Measurements from ENCODE around the gene GH1.

GH1 gene

GRCh38 chr17:63955232-63955631 is 36.6 kb upstream of the GH1 start:
- Histone ChIP-seq H3K9ac (ENCODE audit: low read length in 2 of 2) (no peak overlapping the region), H3K27me3 (ENCODE audit: control insufficient read depth in 1 of 2, insufficient read depth in 2 of 2, low read length in 2 of 2) (no peaks in the 10 kb centered on the region), H3K4me3 (ENCODE audit: low read length in 2 of 2) (no peak overlapping the region), H3K36me3 (ENCODE audit: control insufficient read depth in 2 of 2, insufficient read depth in 2 of 2, low read length in 2 of 2) (no peaks in the 10 kb centered on the region), H3K27ac (ENCODE audit: low read length) (no peak overlapping the region), H3K4me1 (ENCODE audit: control insufficient read depth, insufficient read depth, low read length) (no peaks in the 10 kb centered on the region), H3K9me3 (ENCODE audit: control insufficient read depth in 2 of 2, low read length in 2 of 2) (no peaks in the 10 kb centered on the region)

GRCh38 chr17:63954402-63955063 is 35.9 kb upstream of the GH1 start:
- Histone ChIP-seq H3K27me3 (ENCODE audit: control insufficient read depth in 1 of 2, insufficient read depth in 2 of 2, low read length in 2 of 2) (peaks cover 0 to under 1% of the 10 kb centered on the region in 2 donors), H3K4me1 (ENCODE audit: control insufficient read depth, insufficient read depth, low read length) (no peaks in the 10 kb centered on the region), H3K4me3 (ENCODE audit: low read length in 2 of 2) (no peak overlapping the region), H3K9me3 (ENCODE audit: control insufficient read depth in 2 of 2, low read length in 2 of 2) (no peaks in the 10 kb centered on the region), H3K27ac (ENCODE audit: low read length) (no peak overlapping the region), H3K36me3 (ENCODE audit: control insufficient read depth in 2 of 2, insufficient read depth in 2 of 2, low read length in 2 of 2) (no peaks in the 10 kb centered on the region), H3K9ac (ENCODE audit: low read length in 2 of 2) (no peak overlapping the region)

DNA sequence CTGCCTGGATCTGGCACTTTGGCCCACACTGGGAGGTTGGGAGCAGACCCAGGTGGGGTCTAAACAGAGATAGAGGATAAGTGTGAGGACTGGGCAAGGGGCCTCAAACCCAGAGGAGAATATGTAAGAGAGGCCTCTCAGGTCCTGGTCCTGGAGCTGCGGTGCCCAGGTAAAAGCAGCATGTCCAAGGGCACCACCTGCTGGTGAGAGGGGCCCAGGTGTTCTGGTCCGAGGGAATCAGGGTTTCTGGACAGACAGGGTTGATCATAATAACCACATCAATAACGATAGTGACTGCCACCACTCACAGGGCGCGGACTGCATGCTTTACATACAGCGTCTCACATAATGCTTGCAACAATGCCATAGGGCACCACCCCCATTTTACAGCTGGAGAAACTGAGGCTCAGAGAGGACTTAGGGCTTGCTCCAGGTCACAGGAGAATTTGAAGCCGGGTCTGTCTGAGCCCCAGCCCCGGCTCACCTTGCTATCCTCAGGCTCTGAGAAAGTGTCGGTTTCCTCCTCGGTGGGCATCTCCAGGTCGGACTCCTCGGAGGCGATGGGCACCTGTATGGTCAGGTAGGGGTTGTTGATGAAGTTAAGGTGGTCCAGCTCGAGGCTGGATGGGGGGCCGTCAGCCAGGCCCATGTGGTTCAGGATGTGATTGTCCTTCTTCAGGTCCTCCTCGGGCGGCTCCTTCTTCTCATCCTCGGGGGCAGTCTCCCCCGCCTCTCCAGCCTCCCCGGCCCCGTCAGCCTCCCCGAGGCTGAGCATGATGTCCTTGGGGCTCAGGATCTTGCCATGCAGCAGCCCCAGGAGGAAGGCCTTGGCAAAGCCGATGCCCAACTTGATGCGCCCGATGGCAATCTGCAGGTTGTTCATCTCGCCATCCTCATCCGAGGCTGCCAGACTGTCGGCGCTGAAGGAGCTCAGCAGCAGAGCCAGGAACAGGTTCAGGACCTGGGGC is 32.6 kb upstream of the GH1 start:
- Histone ChIP-seq H3K4me3 (ENCODE audit: low read length in 2 of 2) (no peak overlapping the region), H3K9ac (ENCODE audit: low read length in 2 of 2) (no peak overlapping the region), H3K4me1 (ENCODE audit: control insufficient read depth, insufficient read depth, low read length) (no peaks in the 10 kb centered on the region), H3K9me3 (ENCODE audit: control insufficient read depth in 2 of 2, low read length in 2 of 2) (no peaks in the 10 kb centered on the region), H3K27ac (ENCODE audit: low read length) (no peak overlapping the region), H3K36me3 (ENCODE audit: control insufficient read depth in 2 of 2, insufficient read depth in 2 of 2, low read length in 2 of 2) (no peaks in the 10 kb centered on the region), H3K27me3 (ENCODE audit: control insufficient read depth in 1 of 2, insufficient read depth in 2 of 2, low read length in 2 of 2) (peaks cover 3 to 7% of the 10 kb centered on the region in 2 donors)

DNA sequence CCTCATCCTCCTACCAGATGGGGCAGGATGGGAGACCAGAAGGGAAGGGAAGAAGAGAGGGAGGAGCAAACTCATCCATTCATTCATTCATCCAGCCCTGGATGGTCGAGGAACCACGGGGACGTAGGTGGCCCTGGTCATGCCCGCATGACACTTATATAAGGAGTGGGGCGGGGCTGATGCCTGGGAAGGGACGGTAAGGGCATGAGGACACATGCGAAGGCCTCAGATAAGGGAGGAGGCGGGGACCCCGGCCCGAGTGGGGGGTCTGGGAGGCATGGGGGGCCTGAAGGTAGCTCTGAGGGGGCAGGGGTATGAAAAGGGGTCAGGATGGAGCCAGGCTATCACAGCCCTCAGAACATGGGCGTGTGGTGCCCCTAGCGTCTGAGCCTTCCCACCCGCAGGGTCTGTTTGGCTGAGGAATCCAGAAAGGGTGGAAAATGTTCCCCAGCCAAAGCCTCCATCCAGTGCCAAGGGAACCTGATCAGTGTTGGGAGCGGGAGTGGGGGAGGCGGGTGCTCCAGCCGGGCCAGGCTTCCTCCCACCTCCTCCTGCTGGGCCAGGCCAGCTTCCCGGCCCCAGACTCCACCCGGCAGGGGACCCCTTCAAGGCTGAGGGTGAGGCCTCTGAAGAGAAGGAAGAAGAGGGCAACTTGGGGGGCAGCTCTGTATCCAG is 31.1 kb upstream of the GH1 start:
- no peaks in the 10 kb centered on the region for H3K9me3 ChIP-seq (ENCODE audit: control insufficient read depth in 2 of 2, low read length in 2 of 2)
- H3K4me3 ChIP-seq (ENCODE audit: low read length in 2 of 2), result no peak overlapping the region
- no peak overlapping the region for H3K27ac ChIP-seq (ENCODE audit: low read length)
- peaks cover 3 to 7% of the 10 kb centered on the region in 2 donors for H3K27me3 ChIP-seq (ENCODE audit: control insufficient read depth in 1 of 2, insufficient read depth in 2 of 2, low read length in 2 of 2)
- no peak overlapping the region for H3K9ac ChIP-seq (ENCODE audit: low read length in 2 of 2)
- no peaks in the 10 kb centered on the region for H3K4me1 ChIP-seq (ENCODE audit: control insufficient read depth, insufficient read depth, low read length)
- H3K36me3 ChIP-seq (ENCODE audit: control insufficient read depth in 2 of 2, insufficient read depth in 2 of 2, low read length in 2 of 2), result no peaks in the 10 kb centered on the region

- H3K4me1 ChIP-seq (ENCODE audit: control insufficient read depth, insufficient read depth, low read length), result no peaks in the 10 kb centered on the region
- H3K27ac ChIP-seq (ENCODE audit: low read length), result no peak overlapping the region
- H3K9me3 ChIP-seq (ENCODE audit: control insufficient read depth in 2 of 2, low read length in 2 of 2), result no peaks in the 10 kb centered on the region
- H3K9ac ChIP-seq (ENCODE audit: low read length in 2 of 2), result no peak overlapping the region
- no peaks in the 10 kb centered on the region for H3K36me3 ChIP-seq (ENCODE audit: control insufficient read depth in 2 of 2, insufficient read depth in 2 of 2, low read length in 2 of 2)
- no peak overlapping the region for H3K4me3 ChIP-seq (ENCODE audit: low read length in 2 of 2)
- H3K27me3 ChIP-seq (ENCODE audit: control insufficient read depth in 1 of 2, insufficient read depth in 2 of 2, low read length in 2 of 2), result peaks cover 3 to 7% of the 10 kb centered on the region in 2 donors
Observed at GRCh38 chr17:63948521-63948920, 29.9 kb upstream of the GH1 start.

- no peaks in the 10 kb centered on the region for H3K9me3 ChIP-seq (ENCODE audit: control insufficient read depth in 2 of 2, low read length in 2 of 2)
- H3K27ac ChIP-seq (ENCODE audit: low read length), result no peak overlapping the region
- H3K27me3 ChIP-seq (ENCODE audit: control insufficient read depth in 1 of 2, insufficient read depth in 2 of 2, low read length in 2 of 2), result peaks cover 3 to 7% of the 10 kb centered on the region in 2 donors
- H3K4me3 ChIP-seq (ENCODE audit: low read length in 2 of 2), result no peak overlapping the region
- H3K36me3 ChIP-seq (ENCODE audit: control insufficient read depth in 2 of 2, insufficient read depth in 2 of 2, low read length in 2 of 2), result no peaks in the 10 kb centered on the region
- H3K4me1 ChIP-seq (ENCODE audit: control insufficient read depth, insufficient read depth, low read length), result no peaks in the 10 kb centered on the region
- no peak overlapping the region for H3K9ac ChIP-seq (ENCODE audit: low read length in 2 of 2)
Observed at GRCh38 chr17:63947711-63948330, 29.2 kb upstream of the GH1 start.

DNA sequence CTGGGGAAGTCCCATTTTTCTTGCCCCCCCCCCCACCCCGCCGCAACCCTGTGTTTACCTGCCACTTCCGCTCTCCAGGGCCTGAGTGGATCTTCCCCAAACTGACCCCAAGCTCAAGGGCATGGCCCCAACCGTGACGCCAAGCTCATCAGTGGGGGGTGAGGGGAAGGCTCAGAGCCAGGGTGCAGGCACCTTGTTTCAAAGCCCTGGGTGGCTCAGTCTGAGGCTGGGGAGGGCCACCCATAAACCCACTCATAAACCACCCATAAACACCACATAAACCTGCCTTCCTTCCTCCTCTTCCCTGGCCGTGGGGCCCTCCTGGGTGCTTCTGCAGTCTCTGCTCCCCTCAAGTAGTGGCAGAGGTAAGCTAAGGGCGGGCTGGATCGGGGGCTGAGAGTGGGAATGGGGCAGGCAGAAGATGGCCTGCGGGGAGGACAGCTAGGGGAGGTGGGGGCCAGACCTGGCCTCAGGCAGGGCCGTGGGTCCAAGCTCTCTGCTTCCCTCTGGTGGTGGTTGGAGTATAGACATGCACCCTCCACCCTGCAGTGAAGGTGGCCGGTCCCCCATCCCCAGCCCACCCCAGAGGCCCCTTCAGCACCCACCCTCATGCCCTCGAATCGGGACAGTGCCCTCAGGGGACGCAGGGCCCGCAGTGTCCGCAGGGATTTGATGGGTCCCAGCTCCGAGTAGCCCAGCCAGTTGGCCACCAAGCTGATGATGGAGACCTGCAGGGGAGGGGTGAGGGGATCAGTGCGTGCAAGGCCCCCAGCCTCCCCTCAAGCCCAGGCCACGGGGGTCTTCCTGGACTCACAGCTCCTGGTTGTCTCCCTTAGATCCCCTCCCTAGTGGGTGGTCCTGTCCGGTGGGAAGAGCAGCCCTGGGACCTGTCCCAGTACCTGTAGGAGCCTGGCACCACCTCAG is 28.1 kb upstream of the GH1 start:
- Histone ChIP-seq H3K9me3 (ENCODE audit: control insufficient read depth in 2 of 2, low read length in 2 of 2) (no peaks in the 10 kb centered on the region), H3K27me3 (ENCODE audit: control insufficient read depth in 1 of 2, insufficient read depth in 2 of 2, low read length in 2 of 2) (peaks cover 3 to 7% of the 10 kb centered on the region in 2 donors), H3K36me3 (ENCODE audit: control insufficient read depth in 2 of 2, insufficient read depth in 2 of 2, low read length in 2 of 2) (no peaks in the 10 kb centered on the region), H3K9ac (ENCODE audit: low read length in 2 of 2) (no peak overlapping the region), H3K27ac (ENCODE audit: low read length) (no peak overlapping the region), H3K4me1 (ENCODE audit: control insufficient read depth, insufficient read depth, low read length) (no peaks in the 10 kb centered on the region), H3K4me3 (ENCODE audit: low read length in 2 of 2) (no peak overlapping the region)

- H3K27ac ChIP-seq (ENCODE audit: low read length), result no peak overlapping the region
- H3K9me3 ChIP-seq (ENCODE audit: control insufficient read depth in 2 of 2, low read length in 2 of 2), result no peaks in the 10 kb centered on the region
- H3K4me3 ChIP-seq (ENCODE audit: low read length in 2 of 2), result no peak overlapping the region
- H3K4me1 ChIP-seq (ENCODE audit: control insufficient read depth, insufficient read depth, low read length), result no peaks in the 10 kb centered on the region
- H3K36me3 ChIP-seq (ENCODE audit: control insufficient read depth in 2 of 2, insufficient read depth in 2 of 2, low read length in 2 of 2), result no peaks in the 10 kb centered on the region
- H3K27me3 ChIP-seq (ENCODE audit: control insufficient read depth in 1 of 2, insufficient read depth in 2 of 2, low read length in 2 of 2), result peaks cover 3 to 7% of the 10 kb centered on the region in 2 donors
- H3K9ac ChIP-seq (ENCODE audit: low read length in 2 of 2), result no peak overlapping the region
Observed at GRCh38 chr17:63945784-63946439, 27.3 kb upstream of the GH1 start.

GRCh38 chr17:63944736-63945499 is 26.3 kb upstream of the GH1 start:
- Histone ChIP-seq H3K27ac (ENCODE audit: low read length) (no peak overlapping the region), H3K4me1 (ENCODE audit: control insufficient read depth, insufficient read depth, low read length) (no peaks in the 10 kb centered on the region), H3K9me3 (ENCODE audit: control insufficient read depth in 2 of 2, low read length in 2 of 2) (no peaks in the 10 kb centered on the region), H3K36me3 (ENCODE audit: control insufficient read depth in 2 of 2, insufficient read depth in 2 of 2, low read length in 2 of 2) (no peaks in the 10 kb centered on the region), H3K9ac (ENCODE audit: low read length in 2 of 2) (no peak overlapping the region), H3K4me3 (ENCODE audit: low read length in 2 of 2) (no peak overlapping the region), H3K27me3 (ENCODE audit: control insufficient read depth in 1 of 2, insufficient read depth in 2 of 2, low read length in 2 of 2) (peaks cover 3 to 7% of the 10 kb centered on the region in 2 donors)

Measured in stomach smooth muscle (tissue), 2 donors.